IPS-15b (cell line): ENCODE results near the gene ZNF771.

Source experiments
- H3K27me3 ChIP-seq: one replicate; pipeline ENCODE4 v1.6.1; 2013; ENCODE audit warnings: low read length; ENCODE audit not compliant: control insufficient read depth, insufficient read depth
- H3K36me3 ChIP-seq: one replicate; pipeline ENCODE4 v1.6.1; 2013; ENCODE audit warnings: low read length; ENCODE audit not compliant: control insufficient read depth, insufficient read depth
- H3K4me1 ChIP-seq: one replicate; pipeline ENCODE4 v1.6.1; 2013; ENCODE audit warnings: mild to moderate bottlenecking, low read length; ENCODE audit not compliant: control insufficient read depth, insufficient read depth
- H3K4me3 ChIP-seq: one replicate; pipeline ENCODE4 v1.5.1; 2013; ENCODE audit warnings: low read depth, low read length
- H3K9ac ChIP-seq: one replicate; pipeline ENCODE4 v1.6.1; 2013; ENCODE audit warnings: low read depth, mild to moderate bottlenecking, low read length
- H3K9me3 ChIP-seq: one replicate; pipeline ENCODE4 v1.6.1; 2013; ENCODE audit warnings: mild to moderate bottlenecking, low read length; ENCODE audit not compliant: control insufficient read depth, insufficient read depth

Gene ZNF771

GRCh38 chr16:30407102-30407803 lies at the start of gene ZNF771:
Gene ZNF771, plus strand, starts transcription at chr16:30407606. Its CDS starts 448 bp downstream, at chr16:30408054.
- Histone ChIP-seq H3K9me3 (no peaks in the 10 kb centered on the region), H3K27me3 (no peaks in the 10 kb centered on the region), H3K9ac (peak within 1 kb of the TSS; percentile 76), H3K4me1 (peaks cover 5% of the 10 kb centered on the region), H3K4me3 (peak within 1 kb of the TSS; percentile 78), H3K36me3 (no peaks in the 10 kb centered on the region)

GRCh38 chr16:30357715-30358576 lies 49.5 kb upstream of the ZNF771 start:
- peaks cover 16% of the 10 kb centered on the region for H3K36me3 ChIP-seq
- no peaks in the 10 kb centered on the region for H3K9me3 ChIP-seq
- H3K27me3 ChIP-seq, result no peaks in the 10 kb centered on the region
- peak overlapping the region; percentile 37 for H3K9ac ChIP-seq
- peaks cover 6% of the 10 kb centered on the region for H3K4me1 ChIP-seq
- no peak overlapping the region for H3K4me3 ChIP-seq

GRCh38 chr16:30358577-30358936 lies 48.8 kb upstream of the ZNF771 start:
- H3K9me3 ChIP-seq, result no peaks in the 10 kb centered on the region
- peak overlapping the region; percentile 37 for H3K9ac ChIP-seq
- H3K4me1 ChIP-seq, result peaks cover 6% of the 10 kb centered on the region
- H3K36me3 ChIP-seq, result peaks cover 10% of the 10 kb centered on the region
- no peaks in the 10 kb centered on the region for H3K27me3 ChIP-seq
- no peak overlapping the region for H3K4me3 ChIP-seq

- Histone ChIP-seq H3K9ac (no peak overlapping the region), H3K9me3 (no peaks in the 10 kb centered on the region), H3K36me3 (peaks cover 10% of the 10 kb centered on the region), H3K4me3 (no peak overlapping the region), H3K27me3 (no peaks in the 10 kb centered on the region), H3K4me1 (peaks cover 6% of the 10 kb centered on the region)
These were observed 48.2 kb upstream of the ZNF771 start for GRCh38 chr16:30358990-30359870.

GRCh38 chr16:30359871-30360170 lies 47.6 kb upstream of the ZNF771 start:
- Histone ChIP-seq H3K36me3 (peaks cover 10% of the 10 kb centered on the region), H3K4me3 (no peak overlapping the region), H3K4me1 (peaks cover 6% of the 10 kb centered on the region), H3K27me3 (no peaks in the 10 kb centered on the region), H3K9me3 (no peaks in the 10 kb centered on the region), H3K9ac (peak overlapping the region; percentile 24)

GRCh38 chr16:30361180-30361579 lies 46.2 kb upstream of the ZNF771 start:
- no peak overlapping the region for H3K9ac ChIP-seq
- H3K27me3 ChIP-seq, result no peaks in the 10 kb centered on the region
- H3K9me3 ChIP-seq, result no peaks in the 10 kb centered on the region
- peaks cover 4% of the 10 kb centered on the region for H3K4me1 ChIP-seq
- peaks cover 10% of the 10 kb centered on the region for H3K36me3 ChIP-seq
- H3K4me3 ChIP-seq, result no peak overlapping the region

GRCh38 chr16:30365200-30365599 lies 42.2 kb upstream of the ZNF771 start:
- H3K27me3 ChIP-seq, result no peaks in the 10 kb centered on the region

GRCh38 chr16:30366511-30366910 lies 40.9 kb upstream of the ZNF771 start:
- Histone ChIP-seq H3K9me3 (no peaks in the 10 kb centered on the region), H3K4me1 (no peaks in the 10 kb centered on the region), H3K27me3 (no peaks in the 10 kb centered on the region), H3K36me3 (no peaks in the 10 kb centered on the region), H3K4me3 (no peak overlapping the region), H3K9ac (no peak overlapping the region)

More at GRCh38 chr16:30365200-30365599, 42.2 kb upstream of the ZNF771 start:
- Histone ChIP-seq H3K9me3 (no peaks in the 10 kb centered on the region), H3K36me3 (no peaks in the 10 kb centered on the region), H3K4me3 (no peak overlapping the region), H3K9ac (no peak overlapping the region), H3K4me1 (peaks cover under 1% of the 10 kb centered on the region)

GRCh38 chr16:30367349-30368009 lies 39.9 kb upstream of the ZNF771 start:
- Histone ChIP-seq H3K9ac (peak overlapping the region; percentile 3), H3K4me3 (peak overlapping the region; percentile 6), H3K4me1 (no peaks in the 10 kb centered on the region), H3K9me3 (no peaks in the 10 kb centered on the region), H3K36me3 (no peaks in the 10 kb centered on the region), H3K27me3 (no peaks in the 10 kb centered on the region)

GRCh38 chr16:30368122-30368791 lies 39.1 kb upstream of the ZNF771 start:
- H3K9ac ChIP-seq, result no peak overlapping the region
- H3K9me3 ChIP-seq, result no peaks in the 10 kb centered on the region
- H3K27me3 ChIP-seq, result no peaks in the 10 kb centered on the region
- no peaks in the 10 kb centered on the region for H3K4me1 ChIP-seq
- H3K36me3 ChIP-seq, result no peaks in the 10 kb centered on the region
- peak overlapping the region; percentile 79 for H3K4me3 ChIP-seq

- Histone ChIP-seq H3K4me3 (peak overlapping the region; percentile 79), H3K9ac (no peak overlapping the region)
These were observed 38.7 kb upstream of the ZNF771 start for GRCh38 chr16:30368792-30369090.

More at GRCh38 chr16:30368792-30369090, 38.7 kb upstream of the ZNF771 start:
- Histone ChIP-seq H3K9me3 (no peaks in the 10 kb centered on the region), H3K27me3 (no peaks in the 10 kb centered on the region), H3K4me1 (no peaks in the 10 kb centered on the region), H3K36me3 (no peaks in the 10 kb centered on the region)
